HepG2 (cell line): Measurements from ENCODE around the gene FAT2. TPM values are rescaled to one million over a fixed set of nuclear protein-coding genes. Genes with fewer than 3 reads are reported as not detected.

Source experiments
- ATF3 ChIP-seq: sonication (generic); formaldehyde crosslinking; IDR thresholded peaks from 2 replicates; pipeline ENCODE4 v1.4.0; 2020; ENCODE audit warnings: missing genetic modification reagents
- FOXA3 ChIP-seq: IDR thresholded peaks from 2 replicates; pipeline ENCODE4 v1.6.1; 2016; ENCODE audit warnings: missing genetic modification reagents, missing compliant biosample characterization
- GATAD2A ChIP-seq: IDR thresholded peaks from 2 replicates; pipeline ENCODE4 v1.6.1; 2016
- MAFK ChIP-seq, 2 experiments: IDR thresholded peaks in 1 of 2; conservative IDR thresholded peaks in 1 of 2; 2 replicates each; pipeline ENCODE4 v1.6.1; 2011; ENCODE audit warnings: improper control_type of control experiment in 2 of 2, low read length in 2 of 2
- MED1 ChIP-seq: sonication (generic); formaldehyde crosslinking; IDR thresholded peaks from 2 replicates; pipeline ENCODE4 v1.4.0; 2020; ENCODE audit warnings: missing genetic modification reagents
- NCOA2 ChIP-seq: sonication (generic); formaldehyde crosslinking; IDR thresholded peaks from 2 replicates; pipeline ENCODE4 v1.8.0; 2022; ENCODE audit warnings: inconsistent platforms
- ONECUT2 ChIP-seq: sonication (generic); formaldehyde crosslinking; IDR thresholded peaks from 2 replicates; pipeline ENCODE4 v1.4.0; 2020; ENCODE audit warnings: missing genetic modification reagents
- SAP130 ChIP-seq: IDR thresholded peaks from 2 replicates; pipeline ENCODE4 v1.6.1; 2016; ENCODE audit warnings: low read depth
- TARDBP ChIP-seq: sonication (generic); formaldehyde crosslinking; IDR thresholded peaks from 2 replicates; pipeline ENCODE4 v1.8.0; 2022; ENCODE audit warnings: mild to moderate bottlenecking, missing genetic modification reagents
- TBX3 ChIP-seq: fragments of 450-650 bp; IDR thresholded peaks from 2 replicates; pipeline ENCODE4 v1.6.1; 2017; ENCODE audit warnings: antibody characterized with exemption, mild to moderate bottlenecking, inconsistent platforms, borderline replicate concordance
- TCF7 ChIP-seq: sonication (generic); IDR thresholded peaks from 2 replicates; pipeline ENCODE4 v1.6.1; 2016; ENCODE audit warnings: antibody characterized with exemption, low read depth
- TEAD3 ChIP-seq: optimal IDR thresholded peaks from 2 replicates; pipeline ENCODE3; 2016; ENCODE audit warnings: borderline replicate concordance
- THAP11 ChIP-seq: IDR thresholded peaks from 2 replicates; pipeline ENCODE4 v1.6.1; 2016; ENCODE audit warnings: missing biosample characterization, missing genetic modification reagents
- ZFP82 ChIP-seq: sonication (generic); formaldehyde crosslinking; IDR thresholded peaks from 2 replicates; pipeline ENCODE4 v1.5.1; 2020; ENCODE audit warnings: mild to moderate bottlenecking, missing genetic modification reagents, borderline replicate concordance
- ZKSCAN1 ChIP-seq: fragments of 150-350 bp; IDR thresholded peaks from 2 replicates; pipeline ENCODE4 v1.6.1; 2014; ENCODE audit warnings: low read length
- ZNF205 ChIP-seq: IDR thresholded peaks from 2 replicates; pipeline ENCODE4 v1.6.1; 2018; ENCODE audit warnings: missing biosample characterization, missing genetic modification reagents
- ZNF335 ChIP-seq: sonication (generic); formaldehyde crosslinking; IDR thresholded peaks from 2 replicates; pipeline ENCODE4 v1.4.0; 2020; ENCODE audit warnings: missing genetic modification reagents
- ZNF609 ChIP-seq: sonication (generic); formaldehyde crosslinking; IDR thresholded peaks from 2 replicates; pipeline ENCODE4 v1.4.0; 2020; ENCODE audit warnings: mild to moderate bottlenecking, missing genetic modification reagents, borderline replicate concordance
- ZNF629 ChIP-seq: sonication (generic); formaldehyde crosslinking; conservative IDR thresholded peaks from 2 replicates; pipeline ENCODE4 v1.5.0; 2020; ENCODE audit warnings: missing genetic modification reagents
- ZNF839 ChIP-seq: sonication (generic); formaldehyde crosslinking; IDR thresholded peaks from 2 replicates; pipeline ENCODE4 v1.4.0; 2020; ENCODE audit warnings: missing genetic modification reagents, mild to moderate bottlenecking, borderline replicate concordance
- ZNF878 ChIP-seq: sonication (generic); formaldehyde crosslinking; IDR thresholded peaks from 2 replicates; pipeline ENCODE4 v1.8.1; 2023; ENCODE audit warnings: mild to moderate bottlenecking, missing genetic modification reagents, moderate library complexity
- polyA plus RNA-seq, 8 experiments: library from polyadenylated mRNA; depleted of rRNA in 3 of 8; stranded (reverse) in 7 of 8; unstranded in 1 of 8; fragments of >200 nt; fragmentation: Illumina TruSeq in 4 of 8; extraction: Trizol in 4 of 8; gene quantifications; 2 replicates each; pipeline versions ENCODE4 v1.2.1 to v1.2.3, GENCODE V29; 2011 to 2016; ENCODE audit warnings: low read depth in 4 of 8, missing spikeins in 1 of 8, mixed read lengths in 1 of 8; ENCODE audit not compliant: insufficient read depth in 1 of 8
- total RNA-seq, 5 experiments: library from RNA; depleted of rRNA; stranded (reverse); fragments of >200 nt; fragmentation: Illumina TruSeq; extraction: Trizol; gene quantifications; 2 replicates each; pipeline ENCODE4 v1.2.3, GENCODE V29; 2016; ENCODE audit warnings: low read depth in 1 of 5
- TF ChIP-seq, protein P1 (sequence below): sonication (generic); formaldehyde crosslinking; IDR thresholded peaks from 2 replicates; pipeline ENCODE4 v1.5.1; 2020; ENCODE audit warnings: mild to moderate bottlenecking, missing genetic modification reagents

Gene FAT2
- total and polyA plus RNA-seq, 2 of the 13 experiments (the other 11 are each of a cell fraction or from before 2014, with no cell fraction given) = not detected

- peak; percentile 87 for TF ChIP-seq ZNF609 (CRISPR knock-in tag)
- TF ChIP-seq TEAD3 (CRISPR knock-in tag) = peak; percentile 79
- peak; percentile 95 for TF ChIP-seq FOXA3
- no peak for TF ChIP-seq ZFP82 (CRISPR knock-in tag)
- peak; percentile 55 for TF ChIP-seq SAP130
- peak; percentile 97 for TF ChIP-seq TBX3
- peak in 1 of 2 experiments; percentile 10; a peak in 2 of 4 replicates for TF ChIP-seq MAFK (conservative IDR thresholded peaks at IDR 0.05 in 1 of 2, IDR thresholded peaks at IDR 0.05 in 1 of 2; ENCODE audit: low read length in 2 of 2)
- TF ChIP-seq ZNF878 (CRISPR knock-in tag) = 0 out of 2 replicates have a peak, but pooled peaks have one; percentile 45
- no peak for TF ChIP-seq ZNF335 (CRISPR knock-in tag)
- peak; percentile 91 for TF ChIP-seq GATAD2A (CRISPR knock-in tag)
- peak; percentile 55; the same call in 1 of the 2 replicates for TF ChIP-seq TARDBP (CRISPR knock-in tag)
- peak; percentile 95 for TF ChIP-seq TCF7
- TF ChIP-seq ZNF205 (CRISPR knock-in tag) = peak; percentile 22; the same call in 1 of the 2 replicates
- peak; percentile 91 for TF ChIP-seq ZNF629 (CRISPR knock-in tag)
- TF ChIP-seq THAP11 (CRISPR knock-in tag) = peak; percentile 53; the same call in 1 of the 2 replicates
- no peak for TF ChIP-seq ZNF839
- TF ChIP-seq ONECUT2 (CRISPR knock-in tag) = peak; percentile 76
- peak; percentile 43 for TF ChIP-seq MED1
- TF ChIP-seq NCOA2 = peak; percentile 83
- peak; percentile 86 for TF ChIP-seq ATF3 (CRISPR knock-in tag)
- TF ChIP-seq, protein P1, sequence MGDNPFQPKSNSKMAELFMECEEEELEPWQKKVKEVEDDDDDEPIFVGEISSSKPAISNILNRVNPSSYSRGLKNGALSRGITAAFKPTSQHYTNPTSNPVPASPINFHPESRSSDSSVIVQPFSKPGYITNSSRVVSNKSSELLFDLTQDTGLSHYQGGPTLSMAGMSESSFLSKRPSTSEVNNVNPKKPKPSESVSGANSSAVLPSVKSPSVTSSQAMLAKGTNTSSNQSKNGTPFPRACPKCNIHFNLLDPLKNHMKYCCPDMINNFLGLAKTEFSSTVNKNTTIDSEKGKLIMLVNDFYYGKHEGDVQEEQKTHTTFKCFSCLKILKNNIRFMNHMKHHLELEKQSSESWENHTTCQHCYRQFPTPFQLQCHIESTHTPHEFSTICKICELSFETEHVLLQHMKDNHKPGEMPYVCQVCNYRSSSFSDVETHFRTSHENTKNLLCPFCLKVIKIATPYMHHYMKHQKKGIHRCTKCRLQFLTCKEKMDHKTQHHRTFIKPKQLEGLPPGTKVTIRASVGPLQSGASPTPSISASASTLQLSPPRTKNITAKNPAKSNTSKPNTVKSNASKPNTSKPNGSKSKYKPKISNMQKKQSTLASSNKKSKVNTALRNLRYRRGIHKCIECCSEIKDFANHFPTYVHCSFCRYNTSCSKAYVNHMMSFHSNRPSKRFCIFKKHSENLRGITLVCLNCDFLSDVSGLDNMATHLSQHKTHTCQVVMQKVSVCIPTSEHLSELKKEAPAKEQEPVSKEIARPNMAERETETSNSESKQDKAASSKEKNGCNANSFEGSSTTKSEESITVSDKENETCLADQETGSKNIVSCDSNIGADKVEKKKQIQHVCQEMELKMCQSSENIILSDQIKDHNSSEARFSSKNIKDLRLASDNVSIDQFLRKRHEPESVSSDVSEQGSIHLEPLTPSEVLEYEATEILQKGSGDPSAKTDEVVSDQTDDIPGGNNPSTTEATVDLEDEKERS (CRISPR knock-in tag) = peak; percentile 84
- TF ChIP-seq ZKSCAN1 = peak; percentile 26; the same call in 1 of the 2 replicates
Measured at GRCh38 chr5:151617841-151618710, 26.9 kb upstream of the FAT2 start (continued).
